ENCODE results near the gene OBSCN.

Gene OBSCN

DNA sequence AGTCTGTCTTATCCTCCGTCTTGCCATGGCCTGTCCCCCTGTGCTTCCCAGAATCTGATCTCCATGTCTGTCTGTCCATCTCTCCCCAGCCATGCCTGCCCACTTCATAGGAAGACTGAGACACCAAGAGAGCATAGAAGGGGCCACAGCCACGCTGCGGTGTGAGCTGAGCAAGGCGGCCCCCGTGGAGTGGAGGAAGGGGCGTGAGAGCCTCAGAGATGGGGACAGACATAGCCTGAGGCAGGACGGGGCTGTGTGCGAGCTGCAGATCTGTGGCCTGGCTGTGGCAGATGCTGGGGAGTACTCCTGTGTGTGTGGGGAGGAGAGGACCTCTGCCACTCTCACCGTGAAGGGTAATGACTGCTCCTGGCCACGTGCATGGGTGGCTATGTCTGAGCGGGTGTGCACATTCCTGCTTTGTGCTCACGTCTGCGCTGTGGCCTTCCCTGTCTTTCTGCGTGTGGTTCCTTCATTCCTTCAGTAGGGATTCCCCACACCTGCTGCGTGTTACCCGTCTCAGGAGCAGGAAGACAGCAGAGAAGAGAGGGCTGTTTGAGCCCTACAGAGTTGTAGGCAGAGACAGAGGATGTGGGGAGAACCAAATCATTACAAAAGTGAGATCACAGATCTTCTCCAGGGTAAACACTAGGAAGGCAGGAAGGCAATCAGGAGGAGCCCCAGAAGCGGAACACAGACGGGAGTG, 80.8 kb downstream of the OBSCN start:
- no peak for DNase-seq (ENCODE audit: low read depth in 3 of 3, low spot score in 1 of 3)

GRCh38 chr1:228289239-228289849, 81.5 kb downstream of the OBSCN start:
- DNase-seq (ENCODE audit: low read depth in 3 of 3, low spot score in 1 of 3), result no peak

GRCh38 chr1:228289996-228290881, 82.4 kb downstream of the OBSCN start:
- DNase-seq (ENCODE audit: low read depth in 3 of 3, low spot score in 1 of 3), result no peak

- no peak for DNase-seq (ENCODE audit: low read depth in 3 of 3, low spot score in 1 of 3)
Measured at GRCh38 chr1:228291906-228292608, 84.2 kb downstream of the OBSCN start.

GRCh38 chr1:228292609-228292911, 84.7 kb downstream of the OBSCN start:
- no peak for DNase-seq (ENCODE audit: low read depth in 3 of 3, low spot score in 1 of 3)

GRCh38 chr1:228293393-228293792, 85.5 kb downstream of the OBSCN start:
- no peak for DNase-seq (ENCODE audit: low read depth in 3 of 3, low spot score in 1 of 3)

DNA sequence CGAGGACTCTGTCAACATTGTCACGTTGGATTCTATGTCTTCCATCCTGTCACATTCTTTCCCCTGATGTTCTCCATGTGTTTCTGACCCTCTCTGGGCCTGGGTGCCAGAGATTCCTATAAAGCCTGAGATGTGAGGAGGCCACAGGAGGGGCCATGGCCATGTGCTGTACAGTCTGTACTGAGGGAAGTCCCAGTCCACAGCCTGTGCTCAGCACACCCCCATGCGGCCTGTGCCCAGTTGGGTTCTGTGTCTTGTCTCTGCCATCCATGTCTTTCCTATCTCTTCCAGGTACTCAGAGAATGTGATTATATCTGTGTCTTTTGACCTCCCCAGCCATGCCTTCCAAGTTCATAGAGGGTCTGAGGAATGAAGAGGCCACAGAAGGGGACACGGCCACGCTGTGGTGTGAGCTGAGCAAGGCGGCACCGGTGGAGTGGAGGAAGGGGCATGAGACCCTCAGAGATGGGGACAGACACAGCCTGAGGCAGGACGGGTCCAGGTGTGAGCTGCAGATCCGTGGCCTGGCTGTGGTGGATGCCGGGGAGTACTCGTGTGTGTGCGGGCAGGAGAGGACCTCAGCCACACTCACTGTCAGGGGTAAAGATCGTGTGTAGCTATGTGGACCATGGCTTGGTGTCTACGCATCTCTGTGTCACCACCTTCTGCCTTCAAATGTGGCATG, 86.1 kb downstream of the OBSCN start:
- DNase-seq (ENCODE audit: low read depth in 3 of 3, low spot score in 1 of 3), result no peak

- no peak for DNase-seq (ENCODE audit: low read depth in 3 of 3, low spot score in 1 of 3)
Measured at GRCh38 chr1:228294717-228295116, 86.9 kb downstream of the OBSCN start.

GRCh38 chr1:228295201-228295600, 87.4 kb downstream of the OBSCN start:
- DNase-seq (ENCODE audit: low read depth in 3 of 3, low spot score in 1 of 3), result no peak

GRCh38 chr1:228295981-228296380, 88.1 kb downstream of the OBSCN start:
- DNase-seq (ENCODE audit: low read depth in 3 of 3, low spot score in 1 of 3), result no peak

- no peak for DNase-seq (ENCODE audit: low read depth in 3 of 3, low spot score in 1 of 3)
Measured at GRCh38 chr1:228297242-228297641, 89.4 kb downstream of the OBSCN start.

DNA sequence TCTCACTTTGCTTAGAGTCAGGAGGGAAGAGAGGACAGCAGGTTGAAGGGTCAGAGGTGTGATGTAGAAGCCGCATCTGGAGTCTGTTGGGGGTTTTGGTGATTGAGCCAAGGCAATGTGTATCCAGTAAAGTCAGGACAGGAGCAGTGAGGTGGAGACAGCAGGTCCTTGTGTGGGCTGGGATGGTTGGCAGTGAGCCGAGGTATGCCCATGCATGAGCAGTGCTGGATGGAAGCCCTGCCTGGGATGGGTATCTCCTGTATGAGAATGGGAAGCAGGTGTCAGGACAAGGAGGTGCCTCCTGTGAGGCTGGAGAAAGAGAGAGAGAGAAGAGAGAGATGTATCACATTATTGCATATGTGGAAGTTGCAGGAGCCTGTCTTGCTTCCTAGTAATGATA, 90.0 kb downstream of the OBSCN start:
- DNase-seq (ENCODE audit: low read depth in 3 of 3, low spot score in 1 of 3), result no peak

GRCh38 chr1:228298471-228298870, 90.6 kb downstream of the OBSCN start:
- no peak for DNase-seq (ENCODE audit: low read depth in 3 of 3, low spot score in 1 of 3)

DNA sequence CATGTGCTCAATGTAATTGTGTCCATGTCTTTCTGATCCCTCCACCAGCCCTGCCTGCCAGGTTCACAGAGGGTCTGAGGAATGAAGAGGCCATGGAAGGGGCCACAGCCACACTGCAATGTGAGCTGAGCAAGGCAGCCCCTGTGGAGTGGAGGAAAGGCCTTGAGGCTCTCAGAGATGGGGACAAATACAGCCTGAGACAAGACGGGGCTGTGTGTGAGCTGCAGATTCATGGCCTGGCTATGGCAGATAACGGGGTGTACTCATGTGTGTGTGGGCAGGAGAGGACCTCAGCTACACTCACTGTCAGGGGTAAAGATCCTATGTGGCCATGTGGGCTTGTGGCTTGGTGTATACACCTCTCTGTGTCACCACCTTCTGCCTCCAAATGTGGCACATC, 91.4 kb downstream of the OBSCN start:
- DNase-seq (ENCODE audit: low read depth in 3 of 3, low spot score in 1 of 3), result no peak

DNA sequence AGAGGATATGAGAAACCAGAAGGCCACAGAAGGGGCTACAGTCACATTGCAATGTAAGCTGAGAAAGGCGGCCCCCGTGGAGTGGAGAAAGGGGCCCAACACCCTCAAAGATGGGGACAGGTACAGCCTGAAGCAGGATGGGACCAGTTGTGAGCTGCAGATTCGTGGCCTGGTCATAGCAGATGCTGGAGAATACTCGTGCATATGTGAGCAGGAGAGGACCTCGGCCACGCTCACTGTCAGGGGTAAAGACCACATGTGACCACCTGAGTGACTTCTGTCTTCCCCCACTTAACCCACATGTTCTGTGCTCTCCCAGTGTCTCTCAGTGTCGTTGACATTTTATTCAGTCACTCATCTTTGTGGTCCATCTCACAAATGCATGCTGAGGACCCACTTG, 92.1 kb downstream of the OBSCN start:
- DNase-seq (ENCODE audit: low read depth in 3 of 3, low spot score in 1 of 3), result no peak

- DNase-seq (ENCODE audit: low read depth in 3 of 3, low spot score in 1 of 3), result no peak
Measured at GRCh38 chr1:228302086-228302485, 94.2 kb downstream of the OBSCN start.

DNA sequence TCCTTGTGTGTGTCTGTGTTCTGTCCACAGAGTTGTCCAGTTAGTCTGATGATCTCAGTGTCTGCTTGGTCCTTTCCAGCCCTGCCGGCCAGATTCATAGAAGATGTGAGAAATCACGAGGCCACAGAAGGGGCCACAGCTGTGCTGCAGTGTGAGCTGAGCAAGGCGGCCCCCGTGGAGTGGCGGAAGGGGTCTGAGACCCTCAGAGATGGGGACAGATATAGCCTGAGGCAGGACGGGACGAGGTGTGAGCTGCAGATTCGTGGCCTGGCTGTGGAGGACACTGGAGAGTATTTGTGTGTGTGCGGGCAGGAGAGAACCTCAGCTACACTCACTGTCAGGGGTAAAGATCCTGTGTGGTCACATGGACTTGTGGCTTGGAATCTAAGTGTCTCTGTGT, 95.8 kb downstream of the OBSCN start:
- DNase-seq (ENCODE audit: low read depth in 3 of 3, low spot score in 1 of 3), result no peak

DNA sequence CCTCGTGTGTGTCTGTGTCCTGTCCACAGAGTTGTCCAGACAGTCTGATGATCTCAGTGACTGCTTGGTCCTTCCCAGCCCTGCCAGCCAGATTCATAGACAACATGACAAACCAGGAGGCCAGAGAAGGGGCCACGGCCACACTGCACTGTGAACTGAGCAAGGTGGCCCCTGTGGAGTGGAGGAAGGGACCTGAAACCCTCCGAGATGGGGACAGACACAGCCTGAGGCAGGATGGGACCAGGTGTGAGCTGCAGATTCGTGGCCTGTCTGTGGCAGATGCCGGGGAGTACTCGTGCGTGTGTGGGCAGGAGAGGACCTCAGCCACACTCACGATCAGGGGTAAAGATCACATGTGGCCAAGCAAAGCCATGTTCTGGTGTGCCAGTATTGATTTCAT, 96.4 kb downstream of the OBSCN start:
- DNase-seq (ENCODE audit: low read depth in 3 of 3, low spot score in 1 of 3), result no peak

DNA sequence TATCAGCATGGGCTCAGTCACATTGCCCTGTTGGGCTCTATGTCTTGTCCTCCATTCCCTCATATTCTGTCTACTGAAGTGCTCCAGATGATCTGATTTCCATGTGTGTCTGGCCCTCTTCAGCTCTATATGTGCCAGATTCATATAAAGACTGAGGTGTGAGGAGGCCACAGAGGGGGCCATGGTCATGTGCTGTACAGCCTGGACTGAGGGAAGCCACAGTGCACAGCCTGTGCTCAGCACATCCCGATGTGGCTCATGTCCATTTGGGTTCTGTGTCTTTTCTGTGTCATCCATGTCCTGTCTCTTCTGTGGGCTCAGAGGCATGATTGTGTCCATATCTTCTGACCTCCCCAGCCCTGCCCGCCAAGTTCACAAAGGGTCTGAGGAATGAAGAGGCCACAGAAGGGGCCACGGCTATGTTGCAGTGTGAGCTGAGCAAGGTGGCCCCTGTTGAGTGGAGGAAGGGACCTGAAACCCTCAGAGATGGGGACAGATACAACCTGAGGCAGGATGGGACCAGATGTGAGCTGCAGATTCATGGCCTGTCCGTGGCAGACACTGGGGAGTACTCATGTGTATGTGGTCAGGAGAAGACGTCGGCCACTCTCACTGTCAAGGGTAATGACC, 97.0 kb downstream of the OBSCN start:
- DNase-seq (ENCODE audit: low read depth in 3 of 3, low spot score in 1 of 3), result no peak

- no peak for DNase-seq (ENCODE audit: low read depth in 3 of 3, low spot score in 1 of 3)
Measured at GRCh38 chr1:228305721-228306152, 97.9 kb downstream of the OBSCN start.

All from stimulated activated CD4-positive, alpha-beta T cell treated with anti-CD3 and anti-CD28 coated beads, TNF-alpha, amount 100 ng/mL, for 1 hour (primary cell).